ENCODE measurements around the gene RASAL3.
"Not testable (repeated sequence)": the region's sequence is repeated elsewhere in the genome, so short reads cannot be mapped to it uniquely, and the experiment has no call there.

Gene RASAL3

GRCh38 chr19:15421136-15421695 is 43.1 kb downstream of the RASAL3 start:
- DNase-seq (ENCODE audit: low read depth, low spot score), result no peak

DNA sequence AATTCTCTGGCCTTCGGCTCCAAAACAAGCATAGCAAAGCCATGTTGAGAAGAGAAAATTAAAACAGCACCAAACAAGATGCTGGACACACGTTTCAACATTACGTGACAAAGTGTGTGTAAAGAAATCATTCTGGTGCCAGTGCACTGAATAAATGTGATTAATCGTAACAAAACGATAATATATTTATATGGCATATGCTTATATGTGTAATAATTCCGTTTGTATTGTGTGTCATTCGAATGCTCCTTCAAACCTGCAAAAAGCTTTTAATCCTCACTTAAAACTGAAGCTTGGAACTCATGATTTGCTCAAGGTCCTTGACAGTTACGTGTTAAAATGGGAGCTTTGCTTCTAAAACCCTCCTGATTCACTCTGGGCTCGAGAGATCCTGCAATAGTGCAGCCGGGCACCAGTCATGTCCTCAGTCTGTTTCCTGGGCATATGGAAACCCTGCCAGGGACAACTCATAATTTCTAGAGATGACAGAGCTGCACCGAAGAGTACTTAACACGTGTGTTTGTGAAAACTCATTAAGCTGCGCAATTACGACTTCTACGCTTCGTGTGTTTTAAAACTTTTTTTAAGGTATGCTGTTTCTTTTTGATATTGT is 44.8 kb downstream of the RASAL3 start:
- DNase-seq (ENCODE audit: low read depth, low spot score), result no peak

DNA sequence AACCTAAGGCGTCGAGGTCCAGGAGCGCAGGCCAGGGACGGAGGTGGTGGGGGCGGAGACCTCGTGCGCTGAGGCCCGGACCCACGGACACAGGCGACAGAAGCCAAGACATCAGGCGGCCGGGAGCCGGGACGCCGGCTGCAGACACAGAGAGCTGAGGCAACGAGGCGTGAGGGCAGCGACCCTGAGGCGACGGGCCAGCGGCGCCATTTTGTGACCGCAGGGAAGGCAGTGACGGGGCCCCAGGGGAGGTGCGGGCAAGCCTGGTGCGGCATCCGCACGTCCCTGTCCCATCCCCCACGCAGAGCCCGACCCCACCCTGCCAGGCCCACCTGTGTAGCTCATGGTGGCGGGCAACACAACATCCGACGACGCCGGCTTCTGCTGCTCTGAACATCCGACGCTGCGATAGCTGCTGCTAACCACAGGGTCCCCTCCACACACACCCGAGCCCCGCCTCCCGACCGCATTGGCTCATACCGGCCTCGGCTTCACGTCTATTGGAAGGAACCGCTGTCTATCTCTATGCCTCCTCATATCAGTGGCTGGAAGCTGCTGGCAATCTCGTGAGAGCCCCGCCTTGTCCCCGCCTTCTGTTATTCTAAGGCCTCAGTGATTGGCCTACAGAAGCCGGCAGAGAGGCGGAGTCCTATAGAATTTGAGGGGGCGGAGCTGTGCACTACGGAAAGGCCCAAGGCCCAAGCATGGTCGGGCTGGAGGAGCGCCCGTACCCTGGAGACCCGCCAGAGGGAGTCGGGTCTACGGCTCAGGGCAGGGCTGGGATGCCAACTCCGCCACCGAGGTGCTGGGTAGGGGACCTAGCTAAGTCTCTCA is 45.5 kb downstream of the RASAL3 start, which contains the start of gene AKAP8L:
AKAP8L (minus strand) TSS at position 410 of the 834 bp plus-strand sequence; CDS start at position 345, 65 bp downstream.
- peak; percentile 97 for DNase-seq (ENCODE audit: low read depth, low spot score)

GRCh38 chr19:15418231-15418578 is 46.1 kb downstream of the RASAL3 start:
- DNase-seq (ENCODE audit: low read depth, low spot score), result no peak

- no peak for DNase-seq (ENCODE audit: low read depth, low spot score)
These were observed 46.6 kb downstream of the RASAL3 start for GRCh38 chr19:15417699-15418098.

DNA sequence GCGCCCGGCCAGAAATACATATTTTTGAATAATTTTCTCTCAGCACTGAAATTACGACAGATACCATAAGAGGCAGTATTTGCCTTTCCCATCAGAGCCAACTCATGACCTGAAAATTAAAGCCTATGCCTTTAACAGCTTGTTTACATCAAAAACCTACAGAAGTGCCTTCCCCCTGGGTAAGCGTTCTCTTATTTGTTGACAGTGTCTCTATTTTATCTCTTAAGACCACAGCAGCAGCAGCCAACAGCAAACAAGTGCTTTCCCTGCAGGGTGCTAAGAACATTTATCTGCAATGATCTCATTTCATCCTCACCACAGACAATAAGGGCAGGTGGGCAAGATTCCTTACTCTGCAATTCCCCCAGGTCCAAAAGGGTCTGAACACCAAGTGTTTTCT is 51.5 kb downstream of the RASAL3 start:
- DNase-seq (ENCODE audit: low read depth, low spot score), result no peak

DNA sequence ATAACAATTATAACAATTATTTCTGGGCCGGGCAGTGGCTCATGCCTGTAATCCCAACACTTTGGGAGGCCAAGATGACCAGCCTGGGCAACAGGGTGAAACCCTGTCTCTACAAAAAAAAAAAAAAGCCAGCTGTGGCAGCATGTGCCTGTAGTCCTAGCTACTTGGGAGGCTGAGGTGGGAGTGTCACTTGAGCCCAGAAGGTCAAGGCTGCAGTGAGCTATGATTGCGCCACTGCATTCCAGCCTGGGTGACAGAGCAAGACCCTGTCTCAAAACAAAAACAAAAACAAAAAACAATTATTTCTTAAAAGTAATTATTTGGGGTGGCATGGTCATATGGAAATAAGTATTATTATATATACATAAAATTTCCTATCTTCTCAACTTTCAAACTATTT is 53.0 kb downstream of the RASAL3 start:
- DNase-seq (ENCODE audit: low read depth, low spot score), result not testable (repeated sequence)

DNA sequence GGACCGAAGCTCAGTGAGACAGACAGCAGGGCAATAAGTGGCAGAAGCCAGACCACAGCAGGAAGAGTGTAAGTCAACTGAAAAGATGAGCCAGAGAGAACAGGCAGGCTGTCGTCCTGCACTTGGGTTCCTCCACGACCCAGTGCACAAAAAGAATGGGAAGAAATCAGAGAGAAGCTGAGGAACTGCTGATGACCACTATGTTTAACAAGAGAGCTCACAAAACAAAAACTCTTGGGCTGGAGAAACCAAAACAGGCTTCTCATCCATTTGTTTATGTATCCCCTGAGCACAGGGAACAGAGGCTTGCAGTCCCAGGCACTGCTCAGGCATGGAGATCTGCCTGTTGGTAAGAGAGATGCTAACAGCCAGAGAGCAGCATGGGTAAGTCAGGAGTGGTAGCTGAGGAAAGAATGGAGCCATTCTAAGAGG is 59.5 kb downstream of the RASAL3 start:
- no peak for DNase-seq (ENCODE audit: low read depth, low spot score)

- no peak for DNase-seq (ENCODE audit: low read depth, low spot score)
These were observed 60.1 kb downstream of the RASAL3 start for GRCh38 chr19:15404097-15404779.

GRCh38 chr19:15403151-15403531 is 61.2 kb downstream of the RASAL3 start:
- no peak for DNase-seq (ENCODE audit: low read depth, low spot score)

- DNase-seq (ENCODE audit: low read depth, low spot score), result no peak
These were observed 61.8 kb downstream of the RASAL3 start for GRCh38 chr19:15402411-15403150.
